K562 (cell line): ENCODE measurements around the gene TCF12. TPM values are rescaled to one million over a fixed set of nuclear protein-coding genes. Genes with fewer than 3 reads are reported as not detected.

Source experiments
- ATAC-seq: fragments of 200-7000 bp; cut with Tn5 transposase; 3 replicates; pipeline ENCODE4 v1.9.1; 2020; ENCODE audit warnings: moderate library complexity
- BruUV-seq: library from RNA; stranded (reverse); fragments of 400-500 nt; replicated peaks from 2 replicates; lab custom pipeline; 2021; lab: Mats Ljungman, UMichigan
- CTCF ChIA-PET: fragments of 300-600 bp; formaldehyde crosslinking; extraction: SDS; loops from one replicate; lab custom pipeline; 2021; ENCODE audit warnings: low intra/inter-chr PET ratio; lab: Yijun Ruan, JAX
- POLR2A ChIA-PET: fragments of 300-600, 350-650 bp; sonication (Branson Sonifier 250); formaldehyde crosslinking; extraction: SDS; loops from one replicate; lab custom pipeline; 2021; ENCODE audit warnings: antibody characterized with exemption, inconsistent platforms; lab: Yijun Ruan, JAX
- DNase-seq, 4 experiments: peaks; one replicate each; pipeline versions ENCODE4 v3.0.0 to v3.0.0-alpha.2; 2011 to 2018; ENCODE audit warnings: low spot score in 3 of 4, mixed read lengths in 3 of 4; ENCODE audit errors: extremely low read depth in 1 of 4
- FAIRE-seq: peaks from 2 replicates; lab custom pipeline; 2011; peaks lifted over from hg19 to GRCh38; lab: Jason Lieb, UNC
- H2AFZ ChIP-seq: 2 replicates; pipeline ENCODE4 v1.6.0; 2011; ENCODE audit warnings: low read depth, low read length, control low read depth, inconsistent platforms
- H3K27ac ChIP-seq: fragments of 200-600 bp; 3 replicates; pipeline ENCODE4 v1.8.0; 2011; ENCODE audit warnings: low read depth, mild to moderate bottlenecking, control low read depth, inconsistent platforms, low read length, moderate library complexity, mixed read lengths; ENCODE audit errors: extremely low read depth
- H3K27me3 ChIP-seq, 2 experiments: fragments of 300-600 bp in 1 of 2; 2 replicates in 1 of 2; 3 replicates in 1 of 2; pipeline versions ENCODE4 v1.6.0 to v1.8.0; 2011; ENCODE audit warnings: inconsistent platforms in 2 of 2, low read length in 2 of 2, mild to moderate bottlenecking in 1 of 2, mixed read lengths in 1 of 2, moderate library complexity in 1 of 2; ENCODE audit not compliant: control insufficient read depth in 2 of 2, insufficient read depth in 2 of 2
- H3K36me3 ChIP-seq: fragments of 300-600 bp; 3 replicates; pipeline ENCODE4 v1.8.0; 2011; ENCODE audit warnings: mild to moderate bottlenecking, low read length, inconsistent platforms; ENCODE audit not compliant: control insufficient read depth, insufficient read depth
- H3K4me1 ChIP-seq, 2 experiments: fragments of 200-600 bp in 1 of 2; replicated peaks in 1 of 2; 2 replicates in 1 of 2; 3 replicates in 1 of 2; pipeline versions ENCODE4 v1.5.1 to v1.8.0; 2011; ENCODE audit warnings: inconsistent platforms in 2 of 2, low read length in 2 of 2, mild to moderate bottlenecking in 1 of 2, mixed read lengths in 1 of 2, moderate library complexity in 1 of 2; ENCODE audit not compliant: control insufficient read depth in 2 of 2, insufficient read depth in 2 of 2
- H3K4me2 ChIP-seq: 2 replicates; pipeline ENCODE4 v1.6.1; 2011; ENCODE audit warnings: low read length, control low read depth, inconsistent platforms, mixed read lengths; ENCODE audit not compliant: insufficient read depth
- H3K4me3 ChIP-seq: fragments of 200-600 bp; sonication (generic), shearing (Covaris generic); 2 replicates; pipeline ENCODE4 v1.5.1; 2016; ENCODE audit warnings: control low read depth, inconsistent platforms
- H3K79me2 ChIP-seq: fragments of 200-600 bp; 3 replicates; pipeline ENCODE4 v1.8.0; 2011; ENCODE audit warnings: low read length, inconsistent platforms; ENCODE audit not compliant: control insufficient read depth, insufficient read depth
- H3K9ac ChIP-seq, 2 experiments: 2 replicates each; pipeline versions ENCODE4 v1.6.0 to v1.6.1; 2011; ENCODE audit warnings: low read depth in 2 of 2, low read length in 2 of 2, control low read depth in 1 of 2, inconsistent platforms in 1 of 2, mild to moderate bottlenecking in 1 of 2, mixed read lengths in 1 of 2; ENCODE audit not compliant: insufficient read depth in 1 of 2
- H3K9me1 ChIP-seq: one replicate; pipeline ENCODE4 v1.6.0; 2011; ENCODE audit warnings: inconsistent platforms, mild to moderate bottlenecking, low read length, moderate library complexity; ENCODE audit not compliant: control insufficient read depth, insufficient read depth
- H3K9me3 ChIP-seq: replicated peaks from 2 replicates; pipeline ENCODE4 v1.5.1; 2011; ENCODE audit warnings: low read depth, low read length, inconsistent platforms; ENCODE audit not compliant: control insufficient read depth, insufficient read depth
- H4K20me1 ChIP-seq: replicated peaks from 2 replicates; pipeline ENCODE4 v1.6.1; 2011; ENCODE audit warnings: low read length, inconsistent platforms, mixed read lengths; ENCODE audit not compliant: control insufficient read depth, insufficient read depth
- BCLAF1 ChIP-seq, 2 experiments: fragments of 450-650 bp in 1 of 2; IDR thresholded peaks; 2 replicates each; pipeline ENCODE4 v1.6.1; 2011 to 2017; ENCODE audit warnings: low read depth in 2 of 2, antibody characterized with exemption in 1 of 2, borderline replicate concordance in 1 of 2, low read length in 1 of 2, mild to moderate bottlenecking in 1 of 2, mixed read lengths in 1 of 2; ENCODE audit not compliant: control insufficient read depth in 1 of 2
- ETV6 ChIP-seq, 3 experiments: fragments of 150-350 bp in 1 of 3; sonication (generic) in 1 of 3; formaldehyde crosslinking in 1 of 3; IDR thresholded peaks; 2 replicates each; pipeline versions ENCODE4 v1.6.1 to v1.8.0; 2014 to 2022; ENCODE audit warnings: borderline replicate concordance in 2 of 3, low read depth in 2 of 3, antibody characterized with exemption in 1 of 3, low read length in 1 of 3, mild to moderate bottlenecking in 1 of 3, missing genetic modification reagents in 1 of 3
- FOS ChIP-seq: IDR thresholded peaks from 3 replicates; pipeline ENCODE4 v1.6.1; 2011; ENCODE audit not compliant: insufficient read length; ENCODE audit errors: extremely low read depth
- GTF2A2 ChIP-seq: IDR thresholded peaks from 2 replicates; pipeline ENCODE4 v1.6.1; 2016; ENCODE audit warnings: mild to moderate bottlenecking, missing genetic modification characterization, missing compliant biosample characterization
- GTF2E2 ChIP-seq: fragments of 200-800 bp; sonication (Bioruptor generic); IDR thresholded peaks from 2 replicates; pipeline ENCODE4 v1.6.1; 2016; ENCODE audit warnings: missing genetic modification characterization, missing compliant biosample characterization
- MCM2 ChIP-seq: fragments of 450-650 bp; IDR thresholded peaks from 2 replicates; pipeline ENCODE4 v1.6.1; 2017; ENCODE audit warnings: low read depth, mild to moderate bottlenecking
- THRB ChIP-seq: fragments of 450-650 bp; formaldehyde crosslinking; conservative IDR thresholded peaks from 2 replicates; pipeline ENCODE4 v1.4.0; 2022; ENCODE audit warnings: mild to moderate bottlenecking, missing genetic modification characterization
- ZFP91 ChIP-seq: sonication (generic); formaldehyde crosslinking; IDR thresholded peaks from 2 replicates; pipeline ENCODE4 v1.8.0; 2022; ENCODE audit warnings: mild to moderate bottlenecking, missing genetic modification reagents
- ZHX1 ChIP-seq: fragments of 150-350 bp; conservative IDR thresholded peaks from 2 replicates; pipeline ENCODE4 v1.6.1; 2014; ENCODE audit warnings: low read length
- ZNF444 ChIP-seq: fragments of 250-450 bp; sonication (Bioruptor Pico); IDR thresholded peaks from 2 replicates; pipeline ENCODE4 v1.4.0; 2020; ENCODE audit warnings: mild to moderate bottlenecking, moderate library complexity
- ZNF586 ChIP-seq: fragments of 450-650 bp; formaldehyde crosslinking; conservative IDR thresholded peaks from 2 replicates; pipeline ENCODE4 v1.4.0; 2020; ENCODE audit warnings: mild to moderate bottlenecking, moderate library complexity
- WGBS: fragments of 100-300 bp; shearing (Covaris generic); methylation state at CpG from one replicate; pipeline ENCODE4 v1.1.6; 2016; ENCODE audit warnings: low coverage, mixed read lengths; ENCODE audit not compliant: insufficient coverage; ENCODE audit errors: missing lambda C conversion rate; 5-methylcytosine and 5-hydroxymethylcytosine counted together
- in situ Hi-C: fragments of 300-500 bp; cut with MboI; formaldehyde crosslinking; loops from 4 replicates; pipeline ENCODE4 v1.15.0; 2018; ENCODE audit warnings: inconsistent platforms, mixed read lengths
- intact Hi-C: fragments of 100-400 bp; cut with micrococcal nuclease; formaldehyde crosslinking; loops from 2 replicates; pipeline ENCODE4 v1.14.2; 2022
- polyA plus RNA-seq, 8 experiments: library from polyadenylated mRNA; depleted of rRNA in 4 of 8; stranded (reverse) in 5 of 8; unstranded in 3 of 8; fragments of >200 nt; fragmentation: Nextera tagmentation in 2 of 8; fragmentation: Illumina TruSeq in 1 of 8; extraction: Ambion mirVana in 2 of 8; extraction: Trizol in 1 of 8; gene quantifications; 2 replicates each; pipeline versions ENCODE4 v1.2.1 to v1.2.3, GENCODE V29; 2011 to 2014; ENCODE audit warnings: inconsistent platforms in 1 of 8, missing spikeins in 1 of 8
- total RNA-seq, 7 experiments: library from RNA; depleted of rRNA in 6 of 7; stranded (reverse); fragments of >200 nt in 6 of 7; fragmentation: Illumina TruSeq in 2 of 7; extraction: Trizol in 2 of 7; gene quantifications; 2 replicates each; pipeline versions ENCODE4 v1.2.1 to v1.2.3, GENCODE V29; 2011 to 2021; ENCODE audit warnings: low replicate concordance in 1 of 7

The TCF12 gene
- total and polyA plus RNA-seq, 9 of the 15 experiments (the other 6 are each of a cell fraction or from before 2014, with no cell fraction given): 10.5 to 132 (median 52.9) TPM

- H3K27me3 ChIP-seq: no peaks in the 10 kb centered on the region
- in situ Hi-C loops (no loop called here), intact Hi-C loops (no loop called here)
- no peaks in the 10 kb centered on the region for H3K4me1 ChIP-seq
- WGBS: 71% methylated on average over 5 of the region's 5 CpGs
- H3K36me3 ChIP-seq: no peaks in the 10 kb centered on the region
- ChIA-PET POLR2A (interaction anchor here (0.9 kb wide), 1 partner anchor 11 kb away, joined by 4 read pairs; no protein-coding TSS in a partner anchor), CTCF (no interaction called here)
- H3K27ac ChIP-seq: no peak overlapping the region
- BruUV-seq: no TSS peak
- no peak overlapping the region for H3K9ac ChIP-seq
- DNase-seq (no peak), ATAC-seq (peak; percentile 50; the same call in 1 of the 3 replicates), FAIRE-seq (no peak)
- H4K20me1 ChIP-seq: no peaks in the 10 kb centered on the region
- no peak overlapping the region for H3K4me2 ChIP-seq
- H3K4me3 ChIP-seq: no peak overlapping the region
- H3K9me1 ChIP-seq: no peaks in the 10 kb centered on the region
- H3K9me3 ChIP-seq: no peaks in the 10 kb centered on the region
- no peak overlapping the region for H2AFZ ChIP-seq
- H3K79me2 ChIP-seq: peaks cover 86% of the 10 kb centered on the region
- no peak for TF ChIP-seq GTF2E2 (tag)
- no peak for TF ChIP-seq ZHX1
- no peak for TF ChIP-seq ZFP91
- no peak for TF ChIP-seq MCM2
- TF ChIP-seq FOS: no peak
- TF ChIP-seq ETV6 (IDR thresholded peaks at IDR 0.05; ENCODE audit: borderline replicate concordance in 1 of 2, low read depth in 2 of 2, low read length in 1 of 2): no peak
- TF ChIP-seq ETV6 (CRISPR knock-in tag; IDR thresholded peaks at IDR 0.05; ENCODE audit: borderline replicate concordance): no peak
- TF ChIP-seq BCLAF1 (IDR thresholded peaks at IDR 0.05; ENCODE audit: borderline replicate concordance in 1 of 2, control insufficient read depth in 1 of 2, low read depth in 2 of 2, low read length in 1 of 2): no peak
- no peak for TF ChIP-seq ZNF444
- TF ChIP-seq THRB (CRISPR knock-in tag): no peak
- TF ChIP-seq GTF2A2 (tag): no peak
- TF ChIP-seq ZNF586 (CRISPR knock-in tag): no peak
These were observed 39.5 kb downstream of the TCF12 start for GRCh38 chr15:56957812-56958406.
